Endothelial cell of umbilical vein (primary cell): Measurements from ENCODE around the gene UPB1.

Experiments
- POLR2A ChIP-seq: IDR thresholded peaks from 2 replicates; pipeline ENCODE4 v1.6.1; 2012; ENCODE audit warnings: low read depth, mild to moderate bottlenecking, control low read depth, low read length
- TF ChIP-seq, protein P1 (sequence below), 2 donors: IDR thresholded peaks; 1 replicate in 1 of 2; 2 replicates in 1 of 2; pipeline ENCODE4 v1.5.1; 2011; ENCODE audit warnings: low read length in 2 of 2, mild to moderate bottlenecking in 2 of 2, moderate library complexity in 2 of 2, control low read depth in 1 of 2, inconsistent platforms in 1 of 2, low read depth in 1 of 2; ENCODE audit not compliant: insufficient read depth in 1 of 2; ENCODE audit errors: extremely low read depth in 1 of 2

- TF ChIP-seq POLR2A = no peak
- TF ChIP-seq, protein P1, sequence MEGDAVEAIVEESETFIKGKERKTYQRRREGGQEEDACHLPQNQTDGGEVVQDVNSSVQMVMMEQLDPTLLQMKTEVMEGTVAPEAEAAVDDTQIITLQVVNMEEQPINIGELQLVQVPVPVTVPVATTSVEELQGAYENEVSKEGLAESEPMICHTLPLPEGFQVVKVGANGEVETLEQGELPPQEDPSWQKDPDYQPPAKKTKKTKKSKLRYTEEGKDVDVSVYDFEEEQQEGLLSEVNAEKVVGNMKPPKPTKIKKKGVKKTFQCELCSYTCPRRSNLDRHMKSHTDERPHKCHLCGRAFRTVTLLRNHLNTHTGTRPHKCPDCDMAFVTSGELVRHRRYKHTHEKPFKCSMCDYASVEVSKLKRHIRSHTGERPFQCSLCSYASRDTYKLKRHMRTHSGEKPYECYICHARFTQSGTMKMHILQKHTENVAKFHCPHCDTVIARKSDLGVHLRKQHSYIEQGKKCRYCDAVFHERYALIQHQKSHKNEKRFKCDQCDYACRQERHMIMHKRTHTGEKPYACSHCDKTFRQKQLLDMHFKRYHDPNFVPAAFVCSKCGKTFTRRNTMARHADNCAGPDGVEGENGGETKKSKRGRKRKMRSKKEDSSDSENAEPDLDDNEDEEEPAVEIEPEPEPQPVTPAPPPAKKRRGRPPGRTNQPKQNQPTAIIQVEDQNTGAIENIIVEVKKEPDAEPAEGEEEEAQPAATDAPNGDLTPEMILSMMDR (IDR thresholded peaks at IDR 0.05; ENCODE audit: extremely low read depth in 1 of 2, insufficient read depth in 1 of 2, low read depth in 1 of 2, low read length in 2 of 2) = no peak
These were observed 71.9 kb downstream of the UPB1 start for GRCh38 chr22:24566899-24567511.
